Caco-2 (cell line): ENCODE data around the gene HAPSTR1. TPM values are rescaled to one million over a fixed set of nuclear protein-coding genes. Genes with fewer than 3 reads are reported as not detected.

Source experiments
- BruUV-seq: library from RNA; stranded (reverse); fragments of 400-500 nt; replicated peaks from 2 replicates; lab custom pipeline; 2021; lab: Mats Ljungman, UMichigan
- CTCF ChIA-PET: fragments of 300-600 bp; sonication (Branson Sonifier 250); formaldehyde crosslinking; loops from one replicate; lab custom pipeline; 2022; ENCODE audit warnings: antibody characterized with exemption; lab: Charles Lee
- POLR2A ChIA-PET: fragments of 300-600 bp; sonication (Branson Sonifier 250); formaldehyde crosslinking; loops from one replicate; lab custom pipeline; 2022; ENCODE audit warnings: antibody characterized with exemption; lab: Charles Lee
- DNase-seq, 2 experiments: peaks; one replicate each; pipeline versions ENCODE4 v3.0.0 to v3.0.0-alpha.2; 2020 to 2022
- H3K27me3 ChIP-seq: replicated peaks from 2 replicates; pipeline ENCODE4 v1.6.0; 2011; ENCODE audit warnings: low read length; ENCODE audit not compliant: control insufficient read depth, insufficient read depth
- H3K36me3 ChIP-seq: 2 replicates; pipeline ENCODE4 v1.5.1; 2011; ENCODE audit warnings: low read length; ENCODE audit not compliant: control insufficient read depth, insufficient read depth
- H3K4me1 ChIP-seq: fragments of 250-450 bp; sonication (Bioruptor Pico); 2 replicates; pipeline ENCODE4 v1.5.1; 2020; ENCODE audit warnings: mild to moderate bottlenecking
- H3K4me3 ChIP-seq: 2 replicates; pipeline ENCODE4 v1.5.1; 2011; ENCODE audit warnings: low read depth, mild to moderate bottlenecking, control low read depth, low read length
- H3K9me3 ChIP-seq: fragments of 250-450 bp; sonication (Bioruptor Pico); 2 replicates; pipeline ENCODE4 v1.5.1; 2020; ENCODE audit warnings: mild to moderate bottlenecking, moderate library complexity
- H3K27ac Mint-ChIP-seq: one replicate; pipeline ENCODE4 v1.8.0; 2022; ENCODE audit warnings: mixed read lengths; ENCODE audit not compliant: unreplicated experiment
- H3K27me3 Mint-ChIP-seq: one replicate; pipeline ENCODE4 v1.8.0; 2022; ENCODE audit warnings: mixed read lengths; ENCODE audit not compliant: insufficient read depth, unreplicated experiment
- H3K36me3 Mint-ChIP-seq: one replicate; pipeline ENCODE4 v1.8.0; 2022; ENCODE audit warnings: mild to moderate bottlenecking, mixed read lengths; ENCODE audit not compliant: insufficient read depth, unreplicated experiment
- H3K4me1 Mint-ChIP-seq: one replicate; pipeline ENCODE4 v1.8.0; 2022; ENCODE audit warnings: low read depth, mixed read lengths; ENCODE audit not compliant: unreplicated experiment
- H3K4me3 Mint-ChIP-seq: one replicate; pipeline ENCODE4 v1.8.0; 2022; ENCODE audit warnings: mild to moderate bottlenecking, moderate library complexity, mixed read lengths; ENCODE audit not compliant: unreplicated experiment
- H3K9me3 Mint-ChIP-seq: one replicate; pipeline ENCODE4 v1.8.0; 2022; ENCODE audit warnings: mixed read lengths; ENCODE audit not compliant: unreplicated experiment
- CTCF ChIP-seq, 2 experiments: fragments of 200-600 bp in 1 of 2; IDR thresholded peaks; 1 replicate in 1 of 2; 2 replicates in 1 of 2; pipeline versions ENCODE4 v1.5.1 to v1.8.0; 2011 to 2022; ENCODE audit warnings: antibody characterized with exemption in 1 of 2, control low read depth in 1 of 2, inconsistent platforms in 1 of 2, low read depth in 1 of 2, low read length in 1 of 2, mild to moderate bottlenecking in 1 of 2, moderate library complexity in 1 of 2; ENCODE audit not compliant: insufficient read depth in 1 of 2, severe bottlenecking in 1 of 2, unreplicated experiment in 1 of 2
- intact Hi-C: fragments of 100-400 bp; cut with micrococcal nuclease; formaldehyde crosslinking; loops from one replicate; pipeline ENCODE4 v1.10.0; 2022; ENCODE audit not compliant: unreplicated experiment
- total RNA-seq: library from RNA; stranded (reverse); gene quantifications from 2 replicates; pipeline ENCODE4 v1.2.3, GENCODE V29; 2022

The HAPSTR1 gene
- total RNA-seq, 1 experiment from 2014 or later, result 47.1 TPM

- Mint-ChIP-seq H3K27me3 (no peaks in the 10 kb centered on the region), H3K9me3 (peaks cover 12% of the 10 kb centered on the region), H3K36me3 (peaks cover 5% of the 10 kb centered on the region), H3K4me3 (no peak overlapping the region), H3K27ac (no peak overlapping the region), H3K4me1 (peaks cover 14% of the 10 kb centered on the region)
- peak; percentile 34 to 43 for TF ChIP-seq CTCF (IDR thresholded peaks at IDR 0.05; ENCODE audit: insufficient read depth in 1 of 2, low read depth in 1 of 2, low read length in 1 of 2, severe bottlenecking in 1 of 2, unreplicated experiment in 1 of 2)
- H3K9me3 ChIP-seq, result no peaks in the 10 kb centered on the region
- ChIA-PET POLR2A (no interaction called here), CTCF (no interaction called here)
- BruUV-seq, result no TSS peak
- intact Hi-C loops, result loop anchor here (5.0 kb wide), 1 partner anchor 42 kb away; the partner anchor contains the start of gene HAPSTR1
- DNase-seq, result peak in 1 of 2 experiments; percentile 12
- H3K27me3 ChIP-seq, result no peaks in the 10 kb centered on the region
- H3K36me3 ChIP-seq, result no peaks in the 10 kb centered on the region
- no peak overlapping the region for H3K4me3 ChIP-seq
- peaks cover 10% of the 10 kb centered on the region; the same call in 1 of the 2 replicates for H3K4me1 ChIP-seq
Observed at GRCh38 chr16:9050102-9050830, 41.2 kb upstream of the HAPSTR1 start.

GRCh38 chr16:9053006-9053601 lies 38.3 kb upstream of the HAPSTR1 start:
- Mint-ChIP-seq H3K27ac (no peak overlapping the region), H3K4me1 (peaks cover 4% of the 10 kb centered on the region), H3K4me3 (peak overlapping the region; percentile 53), H3K36me3 (peaks cover 2% of the 10 kb centered on the region), H3K27me3 (no peaks in the 10 kb centered on the region), H3K9me3 (no peaks in the 10 kb centered on the region)
- Histone ChIP-seq H3K36me3 (no peaks in the 10 kb centered on the region), H3K9me3 (no peaks in the 10 kb centered on the region), H3K4me3 (no peak overlapping the region), H3K27me3 (no peaks in the 10 kb centered on the region), H3K4me1 (peaks cover 2% of the 10 kb centered on the region; the same call in 1 of the 2 replicates)
- no TSS peak for BruUV-seq
- CTCF ChIA-PET, result no interaction called here
- POLR2A ChIA-PET, result interaction anchor here (0.6 kb wide), 1 partner anchor 69 kb away, joined by 4 read pairs; no protein-coding TSS in a partner anchor
- TF ChIP-seq CTCF (IDR thresholded peaks at IDR 0.05; ENCODE audit: insufficient read depth in 1 of 2, low read depth in 1 of 2, low read length in 1 of 2, severe bottlenecking in 1 of 2, unreplicated experiment in 1 of 2), result no peak
- intact Hi-C loops, result loop anchor here (5.0 kb wide), 1 partner anchor 39 kb away; the partner anchor contains the start of gene HAPSTR1
- DNase-seq, result peak; percentile 85 to 90

- Histone ChIP-seq H3K27me3 (no peaks in the 10 kb centered on the region), H3K4me3 (no peak overlapping the region), H3K4me1 (no peaks in the 10 kb centered on the region), H3K9me3 (no peaks in the 10 kb centered on the region), H3K36me3 (no peaks in the 10 kb centered on the region)
- Mint-ChIP-seq H3K9me3 (no peaks in the 10 kb centered on the region), H3K4me1 (no peaks in the 10 kb centered on the region), H3K27me3 (no peaks in the 10 kb centered on the region), H3K36me3 (no peaks in the 10 kb centered on the region), H3K27ac (no peak overlapping the region), H3K4me3 (no peak overlapping the region)
- ChIA-PET CTCF (interaction anchor here (0.6 kb wide), 1 partner anchor 97 kb away, joined by 3 read pairs; no protein-coding TSS in a partner anchor), POLR2A (no interaction called here)
- BruUV-seq, result no TSS peak
- DNase-seq, result no peak
- intact Hi-C loops, result loop anchor here (5.0 kb wide), 1 partner anchor 38 kb away; the partner anchor contains the start of gene HAPSTR1
- TF ChIP-seq CTCF (IDR thresholded peaks at IDR 0.05; ENCODE audit: insufficient read depth in 1 of 2, low read depth in 1 of 2, low read length in 1 of 2, severe bottlenecking in 1 of 2, unreplicated experiment in 1 of 2), result no peak
Observed at GRCh38 chr16:9054460-9054859, 37.0 kb upstream of the HAPSTR1 start.
